Embryonic facial prominence (tissue), 1 donor: Measurements from ENCODE around the gene SETBP1.

ENCODE experiments used
- DNase-seq: peaks from one replicate; pipeline ENCODE4 v3.0.0-alpha.2; 2016; ENCODE audit errors: extremely low spot score

The SETBP1 gene

DNA sequence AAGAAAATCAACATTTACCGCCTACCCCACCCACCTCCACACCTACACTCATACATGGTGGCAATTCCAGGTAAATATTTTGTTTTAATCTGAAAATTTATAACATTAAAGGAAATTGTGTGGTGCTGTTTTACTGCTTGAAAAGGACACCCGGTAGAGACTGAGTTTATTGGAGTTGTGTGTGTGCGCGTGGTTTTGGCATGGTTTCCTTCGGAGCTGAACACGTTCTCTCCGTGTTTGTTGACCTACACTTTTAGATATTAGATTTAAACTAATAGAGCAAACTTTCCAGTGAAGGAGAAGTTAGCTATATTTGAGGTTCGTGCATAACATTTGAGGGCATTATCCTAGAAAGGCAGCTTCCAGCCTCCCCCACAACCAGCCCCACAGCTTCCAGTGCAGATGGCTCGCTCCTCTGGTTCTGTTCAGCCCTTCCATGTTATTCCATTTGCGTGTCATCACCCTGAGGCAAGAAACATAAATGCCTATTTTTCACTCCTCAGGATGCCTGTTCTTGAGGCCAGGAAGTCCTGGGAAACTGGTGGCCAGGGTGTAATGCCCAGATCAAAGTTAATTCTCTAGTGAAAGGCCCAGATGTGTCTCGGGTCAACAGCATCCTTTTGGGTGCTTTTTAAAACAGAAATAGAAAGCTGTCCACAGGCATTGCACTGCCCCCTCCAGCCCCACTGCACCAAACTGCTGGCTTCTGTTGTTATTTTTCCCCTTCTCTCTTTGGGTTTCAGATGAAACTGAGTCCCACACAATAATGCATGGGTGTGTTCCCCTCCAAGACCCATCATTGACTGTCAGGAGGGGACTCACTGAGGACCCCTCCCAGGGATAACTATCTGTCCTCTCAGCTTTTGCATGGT, 190.2 kb downstream of the SETBP1 start:
- no peak for DNase-seq

- no peak for DNase-seq
Observed at GRCh38 chr18:44871771-44872170, 191.1 kb downstream of the SETBP1 start.

- no peak for DNase-seq
Observed at GRCh38 chr18:44876024-44876423, 195.3 kb downstream of the SETBP1 start.

GRCh38 chr18:44876755-44877154, 196.1 kb downstream of the SETBP1 start:
- DNase-seq, result no peak

DNA sequence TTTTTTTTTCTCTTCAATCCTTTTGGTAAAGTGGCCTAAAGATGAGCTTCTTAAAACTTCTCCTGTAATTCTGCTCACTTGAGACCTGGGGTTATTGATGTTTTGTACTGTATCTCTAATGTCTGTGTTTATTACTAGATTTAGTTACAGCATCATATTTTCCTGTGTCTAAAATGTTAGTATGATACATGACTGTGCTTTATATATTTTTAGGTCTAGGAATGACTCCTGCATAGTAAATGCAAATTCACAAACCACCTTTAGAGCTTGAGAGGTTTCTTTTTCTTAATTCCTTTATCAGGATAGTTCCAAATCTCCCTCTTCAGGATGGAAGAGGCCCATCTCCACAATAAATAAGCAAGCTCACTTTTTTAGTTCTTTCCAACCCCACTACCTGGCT, 197.6 kb downstream of the SETBP1 start:
- DNase-seq, result no peak

- no peak for DNase-seq
Observed at GRCh38 chr18:44880170-44880569, 199.5 kb downstream of the SETBP1 start.

DNA sequence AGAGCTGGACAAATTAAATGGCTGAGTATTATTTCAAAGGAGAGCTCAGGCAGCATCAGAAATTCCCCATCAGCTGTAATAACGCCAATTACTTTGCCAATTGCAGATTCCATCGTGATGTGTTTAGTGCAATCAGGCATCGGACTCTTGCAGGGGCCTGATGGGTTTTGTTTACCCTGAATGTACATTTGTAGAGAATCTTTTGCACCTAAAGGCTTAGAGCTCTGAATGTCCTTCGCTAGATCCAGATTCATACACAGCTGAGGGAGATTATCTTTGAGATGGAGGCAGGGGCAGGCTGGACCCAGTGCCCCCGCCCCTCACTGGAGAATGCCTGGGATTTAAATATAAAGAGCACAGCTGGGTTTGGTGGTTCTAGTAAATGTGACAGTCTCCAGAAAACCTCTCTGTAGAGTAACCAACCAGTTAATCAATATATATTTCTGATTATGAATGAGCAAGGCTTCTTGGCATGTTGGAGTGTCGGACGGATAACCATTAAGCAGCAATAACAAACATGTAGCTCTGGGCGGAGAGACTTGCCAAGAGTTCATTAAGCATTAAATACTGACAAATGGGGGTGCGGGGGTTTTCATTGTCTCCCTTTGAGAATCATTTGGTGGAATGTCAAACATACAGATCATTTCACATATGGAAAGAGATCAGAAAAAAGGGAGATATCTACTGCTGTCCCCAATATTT, 200.9 kb downstream of the SETBP1 start:
- DNase-seq, result no peak

GRCh38 chr18:44882163-44882868, 201.6 kb downstream of the SETBP1 start:
- DNase-seq, result no peak

DNA sequence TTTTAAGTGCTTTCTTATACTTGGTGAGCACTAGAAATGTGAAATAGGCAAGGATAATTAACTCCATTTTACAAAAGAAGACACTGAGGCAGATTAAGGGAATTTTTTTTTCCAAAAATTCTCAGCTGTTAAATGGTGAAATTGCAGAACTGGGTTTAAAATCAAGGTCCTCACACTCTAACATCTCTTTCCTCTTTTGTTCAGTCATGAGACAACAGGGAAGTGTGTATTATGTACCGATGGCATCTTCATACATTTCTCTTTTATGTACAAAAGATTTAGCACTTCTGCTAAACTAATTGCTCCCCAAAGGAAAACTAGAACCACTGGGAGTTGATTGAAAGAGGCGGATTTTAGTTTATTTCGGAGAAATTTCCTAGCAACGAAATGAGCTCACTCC, 203.0 kb downstream of the SETBP1 start:
- DNase-seq, result no peak

GRCh38 chr18:44884431-44884830, 203.7 kb downstream of the SETBP1 start:
- DNase-seq, result no peak

DNA sequence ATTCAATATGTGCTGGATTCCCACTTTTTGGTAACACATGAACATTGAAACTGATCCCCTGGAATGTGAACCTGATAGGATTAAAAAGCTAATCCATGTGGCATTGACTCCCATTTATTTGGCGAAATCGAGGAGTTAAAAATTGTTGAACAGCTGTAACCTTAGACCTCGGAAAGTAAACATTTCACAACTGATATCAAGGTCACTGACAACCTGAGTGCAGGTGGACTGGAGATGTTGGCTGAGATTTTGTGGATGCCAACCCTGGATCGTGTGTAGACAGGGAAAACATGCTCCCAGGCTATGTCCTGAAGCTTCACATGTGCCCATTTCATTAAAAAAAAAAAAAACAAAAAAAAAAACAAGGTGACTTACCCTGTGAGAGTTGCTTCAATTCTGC, 204.8 kb downstream of the SETBP1 start:
- no peak for DNase-seq

DNA sequence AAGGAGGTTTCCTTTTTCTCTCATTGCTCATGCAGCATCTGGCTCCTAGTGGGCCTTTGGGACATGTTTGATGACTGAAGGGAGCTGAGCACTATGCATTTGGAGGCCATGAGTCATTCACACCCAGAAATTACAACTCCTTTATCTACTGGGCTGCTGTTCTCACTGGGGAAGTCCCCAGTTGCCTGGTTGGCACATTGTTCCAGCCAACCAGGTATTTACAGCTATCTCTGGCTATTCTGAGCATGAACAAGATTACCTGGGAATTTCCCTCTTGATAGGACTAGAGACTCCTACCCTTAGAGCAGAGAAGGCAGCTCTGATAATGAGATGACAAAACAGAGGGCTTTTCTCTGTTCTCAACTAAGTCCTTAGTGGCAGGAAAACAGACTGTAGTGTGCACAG, 206.5 kb downstream of the SETBP1 start:
- no peak for DNase-seq

- no peak for DNase-seq
Observed at GRCh38 chr18:44889111-44889510, 208.4 kb downstream of the SETBP1 start.

DNA sequence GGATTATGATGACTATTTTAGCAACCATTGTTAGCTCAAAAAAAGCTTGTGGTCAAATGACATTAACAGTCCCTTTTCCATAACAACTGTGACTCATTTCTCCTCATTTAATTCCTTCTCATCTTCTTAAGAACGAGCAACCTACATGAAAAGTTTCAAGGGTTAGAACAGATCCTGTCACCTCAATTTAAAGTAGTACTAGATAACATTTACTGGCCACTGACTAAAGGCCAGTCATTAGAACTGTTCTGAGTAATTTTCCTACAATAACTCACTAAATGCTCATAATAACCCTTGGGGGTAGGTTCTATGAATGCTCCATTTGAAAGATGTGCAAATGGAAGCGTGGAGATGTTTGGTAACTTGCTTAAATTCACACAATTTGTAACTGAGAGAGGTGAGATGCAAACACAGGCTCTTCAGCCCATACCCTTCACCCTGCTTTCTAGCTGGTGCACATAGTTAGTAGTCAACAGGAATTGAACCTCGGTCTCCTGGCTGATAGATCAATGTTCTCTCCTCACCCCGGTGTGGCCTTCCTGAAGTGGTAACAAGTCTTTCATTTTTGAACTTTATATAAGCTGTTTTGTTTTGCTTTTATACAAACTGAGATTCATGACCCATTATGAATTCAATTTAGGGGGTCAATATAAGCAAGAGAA, 212.5 kb downstream of the SETBP1 start:
- DNase-seq, result no peak

DNA sequence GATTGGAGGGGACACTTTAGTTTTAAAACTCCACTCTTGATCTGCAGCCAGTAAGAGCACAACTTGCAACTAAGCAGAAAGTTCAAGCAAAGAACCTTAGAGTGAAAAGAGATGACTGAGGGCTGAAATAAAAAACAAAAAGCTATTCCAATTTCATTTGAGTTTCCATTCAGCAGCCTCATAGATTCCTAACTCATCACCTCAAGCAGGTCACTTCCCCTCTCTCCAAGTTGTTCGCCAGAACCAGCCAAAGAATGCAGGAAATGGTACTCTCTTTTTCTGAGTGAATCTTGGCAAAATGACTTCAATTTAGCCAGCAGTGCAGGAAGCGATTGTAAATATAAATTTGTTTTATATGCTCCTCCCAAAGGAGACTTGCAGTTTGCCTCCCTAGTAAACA, 213.3 kb downstream of the SETBP1 start:
- DNase-seq, result no peak

- DNase-seq, result no peak
Observed at GRCh38 chr18:44895176-44895798, 214.6 kb downstream of the SETBP1 start.

DNA sequence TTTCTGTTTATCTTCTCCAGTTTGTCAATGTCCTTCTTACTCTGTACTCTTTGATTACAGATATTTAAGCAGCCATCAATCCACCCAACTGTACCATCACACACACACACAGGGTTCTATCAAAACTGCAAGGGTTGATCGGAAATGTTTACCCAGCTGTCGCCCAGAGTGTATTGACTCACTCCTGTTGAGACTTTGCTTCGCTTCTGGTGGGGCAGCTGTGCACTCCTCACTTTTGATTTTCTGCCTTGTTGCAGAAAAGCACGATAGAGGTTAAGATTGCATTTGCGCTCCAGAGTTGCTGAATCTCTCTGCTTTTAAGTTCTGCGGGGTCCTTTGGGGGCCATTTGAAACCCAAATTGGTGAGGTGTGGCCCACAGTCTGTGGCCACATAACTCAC, 216.2 kb downstream of the SETBP1 start:
- DNase-seq, result no peak

- no peak for DNase-seq
Observed at GRCh38 chr18:44897411-44897810, 216.7 kb downstream of the SETBP1 start.

DNA sequence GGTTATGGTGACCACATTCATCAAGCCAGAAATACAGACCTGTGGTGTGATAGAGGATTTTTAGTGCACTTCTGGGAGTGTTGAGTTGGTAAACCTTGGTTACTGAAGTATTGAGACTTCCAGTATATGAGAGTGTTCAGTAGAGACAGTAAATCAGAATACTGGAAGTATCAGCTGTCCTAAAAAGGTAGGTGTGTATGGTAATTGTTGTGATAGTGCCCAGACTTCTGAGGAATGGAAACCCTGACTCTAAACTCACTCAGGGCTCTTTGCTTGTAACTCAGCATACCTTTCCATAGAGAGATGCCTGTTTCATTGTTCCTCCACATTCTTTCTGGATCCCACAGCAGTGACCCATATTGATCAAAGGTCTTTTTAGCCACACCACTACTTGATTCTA, 217.1 kb downstream of the SETBP1 start:
- no peak for DNase-seq

DNA sequence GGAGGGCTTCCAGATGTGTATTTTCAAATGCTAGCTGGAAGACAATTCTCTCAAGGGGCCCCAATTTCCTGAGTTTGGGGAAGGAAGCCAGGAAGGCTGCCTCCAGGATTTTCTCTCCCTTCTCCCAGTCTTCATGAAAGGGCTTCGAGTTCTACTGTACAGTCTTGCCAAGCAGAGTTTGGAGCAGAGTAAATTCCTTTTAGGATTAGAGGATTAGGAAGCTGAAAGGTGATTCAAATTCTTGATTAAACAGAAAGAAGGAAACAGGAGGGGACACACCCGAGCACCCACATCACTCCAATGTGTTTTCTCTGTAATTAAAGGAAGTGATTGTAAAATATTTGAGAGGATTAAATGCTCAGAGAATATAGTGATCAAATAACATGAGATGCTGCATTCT, 217.8 kb downstream of the SETBP1 start:
- DNase-seq, result no peak

DNA sequence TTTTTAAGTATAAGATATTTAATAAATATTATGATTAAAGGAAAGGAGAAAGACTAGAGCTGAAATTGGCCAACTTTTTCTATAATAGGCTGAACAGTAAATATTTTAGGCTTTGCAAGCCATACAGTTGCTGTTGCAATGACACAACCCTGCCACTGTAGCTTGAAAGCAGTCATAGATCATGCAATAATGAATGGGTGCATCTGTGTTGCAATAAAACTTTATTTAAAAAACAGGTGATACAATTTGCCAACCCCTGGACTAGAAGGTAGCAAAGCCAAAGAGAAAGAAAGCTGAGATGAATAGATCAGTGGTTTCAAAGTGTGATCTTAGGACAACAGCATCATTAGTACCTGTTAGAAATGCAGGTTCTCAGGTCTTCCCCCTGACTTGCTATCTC, 219.1 kb downstream of the SETBP1 start:
- DNase-seq, result no peak

GRCh38 chr18:44900627-44901026, 219.9 kb downstream of the SETBP1 start:
- DNase-seq, result no peak
